GM12878 (cell line): Measurements from ENCODE around the gene PDE10A. TPM values are rescaled to one million over a fixed set of nuclear protein-coding genes. Genes with fewer than 3 reads are reported as not detected.
A peak's percentile ranks its signal among the peaks of the same experiment; 100 is the strongest.
"Not testable (repeated sequence)": the region's sequence is repeated elsewhere in the genome, so short reads cannot be mapped to it uniquely, and the experiment has no call there.

Experiments used
- ATAC-seq: fragments of 200-7000 bp; cut with Tn5 transposase; 3 replicates; pipeline ENCODE4 v1.9.1; 2020; ENCODE audit warnings: mild to moderate bottlenecking, moderate library complexity
- BruUV-seq: library from RNA; stranded (reverse); fragments of 400-500 nt; replicated peaks from 2 replicates; lab custom pipeline; 2021; lab: Mats Ljungman, UMichigan
- CTCF ChIA-PET: fragments of 300-600 bp; sonication (Branson Sonifier 250); formaldehyde crosslinking; extraction: SDS; loops from one replicate; lab custom pipeline; 2021; ENCODE audit warnings: inconsistent platforms; lab: Yijun Ruan, JAX
- POLR2A ChIA-PET: fragments of 350-600 bp; formaldehyde crosslinking; extraction: SDS; loops from one replicate; lab custom pipeline; 2021; ENCODE audit warnings: inconsistent platforms; lab: Charles Lee
- RAD21 ChIA-PET: fragments of 300-600 bp; sonication (Branson Sonifier 250); formaldehyde crosslinking; loops from one replicate; lab custom pipeline; 2023; ENCODE audit warnings: antibody characterized with exemption; ENCODE audit not compliant: unreplicated experiment; lab: Charles Lee
- SMC1A ChIA-PET: fragments of 300-600 bp; sonication (Branson Sonifier 250); formaldehyde crosslinking; loops from one replicate; lab custom pipeline; 2023; ENCODE audit not compliant: unreplicated experiment, uncharacterized antibody; lab: Charles Lee
- DNase-seq: peaks from one replicate; pipeline ENCODE4 v3.0.0-alpha.2; 2011; ENCODE audit warnings: low read depth, low spot score
- FAIRE-seq: peaks from 3 replicates; lab custom pipeline; 2011; peaks lifted over from hg19 to GRCh38; lab: Jason Lieb, UNC
- H2AFZ ChIP-seq: 2 replicates; pipeline ENCODE4 v1.6.0; 2011; ENCODE audit warnings: low read depth, low read length, control low read depth; ENCODE audit not compliant: control insufficient read depth
- H3K27ac ChIP-seq: 2 replicates; pipeline ENCODE4 v1.5.1; 2011; ENCODE audit warnings: control low read depth; ENCODE audit not compliant: control insufficient read depth, insufficient read depth
- H3K27me3 ChIP-seq, 2 experiments: replicated peaks in 1 of 2; 2 replicates each; pipeline versions ENCODE4 v1.6.0 to v1.6.1; 2011; ENCODE audit warnings: low read length in 1 of 2; ENCODE audit not compliant: control insufficient read depth in 2 of 2, insufficient read depth in 2 of 2
- H3K36me3 ChIP-seq, 2 experiments: 2 replicates each; pipeline ENCODE4 v1.5.1; 2011; ENCODE audit warnings: low read length in 1 of 2; ENCODE audit not compliant: control insufficient read depth in 2 of 2, insufficient read depth in 2 of 2
- H3K4me1 ChIP-seq: 2 replicates; pipeline ENCODE4 v1.6.1; 2011; ENCODE audit warnings: mild to moderate bottlenecking, low read length, moderate library complexity, mixed read lengths; ENCODE audit not compliant: control insufficient read depth, insufficient read depth
- H3K4me2 ChIP-seq: 2 replicates; pipeline ENCODE4 v1.6.0; 2011; ENCODE audit warnings: control low read depth; ENCODE audit not compliant: control insufficient read depth, insufficient read depth
- H3K4me3 ChIP-seq: fragments of 200-600 bp; sonication (generic); 2 replicates; pipeline ENCODE4 v1.5.1; 2016
- H3K79me2 ChIP-seq: 2 replicates; pipeline ENCODE4 v1.6.0; 2011; ENCODE audit warnings: low read length; ENCODE audit not compliant: control insufficient read depth, insufficient read depth
- H3K9ac ChIP-seq: 2 replicates; pipeline ENCODE4 v1.8.0; 2011; ENCODE audit warnings: low read length, control low read depth, mixed read lengths; ENCODE audit not compliant: control insufficient read depth, insufficient read depth
- H3K9me3 ChIP-seq: replicated peaks from 3 replicates; pipeline ENCODE4 v1.5.1; 2011; ENCODE audit warnings: mild to moderate bottlenecking, low read length; ENCODE audit not compliant: control insufficient read depth, insufficient read depth
- H4K20me1 ChIP-seq: 2 replicates; pipeline ENCODE4 v1.6.0; 2011; ENCODE audit not compliant: control insufficient read depth, insufficient read depth
- DPF2 ChIP-seq: fragments of 450-650 bp; IDR thresholded peaks from 2 replicates; pipeline ENCODE4 v1.6.1; 2017; ENCODE audit warnings: mild to moderate bottlenecking
- NFIC ChIP-seq: IDR thresholded peaks from 2 replicates; pipeline ENCODE4 v1.6.1; 2012; ENCODE audit warnings: low read depth, mild to moderate bottlenecking, inconsistent platforms, low read length, moderate library complexity
- WGBS: methylation state at CpG from one replicate; pipeline ENCODE4 v1.1.6; 2016; ENCODE audit warnings: low lambda C conversion rate; ENCODE audit not compliant: insufficient replicate concordance, insufficient coverage; ENCODE audit errors: missing lambda C conversion rate; 5-methylcytosine and 5-hydroxymethylcytosine counted together
- in situ Hi-C: fragments of 300-500 bp; cut with MboI; formaldehyde crosslinking; loops from 9 replicates; pipeline ENCODE4 v1.14.3; 2018; ENCODE audit warnings: mixed read lengths
- intact Hi-C: fragments of 100-400 bp; cut with micrococcal nuclease; formaldehyde crosslinking; loops from one replicate; pipeline ENCODE4 v1.14.2; 2022; ENCODE audit not compliant: unreplicated experiment
- polyA plus RNA-seq, 11 experiments: library from polyadenylated mRNA; depleted of rRNA in 4 of 11; unstranded in 6 of 11; stranded (reverse) in 5 of 11; fragments of >200 nt; fragmentation: Nextera tagmentation in 4 of 11; fragmentation: Illumina TruSeq in 1 of 11; extraction: Ambion mirVana in 4 of 11; extraction: Trizol in 1 of 11; gene quantifications; 1 replicate in 1 of 11; 2 replicates in 10 of 11; pipeline versions ENCODE4 v1.2.1 to v1.2.3, GENCODE V29; 2011 to 2016; ENCODE audit warnings: inconsistent platforms in 2 of 11, missing spikeins in 2 of 11, low read depth in 1 of 11
- total RNA-seq, 4 experiments: library from RNA; depleted of rRNA in 3 of 4; stranded (reverse); fragments of >200 nt in 3 of 4; fragmentation: Illumina TruSeq in 1 of 4; extraction: Trizol in 1 of 4; gene quantifications; 2 replicates each; pipeline versions ENCODE4 v1.2.1 to v1.2.3, GENCODE V29; 2013 to 2021

Gene PDE10A
- total and polyA plus RNA-seq, 10 of the 15 experiments (the other 5 are each of a cell fraction or from before 2014, with no cell fraction given): under 0.01 to 1.3 (median 0.03) TPM; not detected in 2

- H4K20me1 ChIP-seq, H3K36me3 ChIP-seq, CTCF ChIA-PET, H3K4me3 ChIP-seq, H3K79me2 ChIP-seq, H3K4me2 ChIP-seq, in situ Hi-C loops, H3K9ac ChIP-seq, H2AFZ ChIP-seq, ATAC-seq, H3K27me3 ChIP-seq, DNase-seq, H3K4me1 ChIP-seq, BruUV-seq, POLR2A ChIA-PET, intact Hi-C loops, SMC1A ChIA-PET, H3K27ac ChIP-seq, H3K9me3 ChIP-seq, RAD21 ChIA-PET, FAIRE-seq: not testable (repeated sequence)
- 58% methylated on average over 3 of the region's 3 CpGs for WGBS
Observed at GRCh38 chr6:165554644-165555043, 108.4 kb downstream of the PDE10A start.

GRCh38 chr6:165552248-165552736 lies 110.7 kb downstream of the PDE10A start:
- Histone ChIP-seq H3K27ac (no peak overlapping the region), H2AFZ (no peak overlapping the region), H3K4me2 (no peak overlapping the region), H3K27me3 (no peaks in the 10 kb centered on the region), H3K9ac (no peak overlapping the region), H3K4me1 (no peaks in the 10 kb centered on the region), H3K9me3 (no peaks in the 10 kb centered on the region), H3K36me3 (no peaks in the 10 kb centered on the region), H3K79me2 (no peaks in the 10 kb centered on the region), H3K4me3 (no peak overlapping the region), H4K20me1 (no peaks in the 10 kb centered on the region)
- in situ Hi-C loops (no loop called here), intact Hi-C loops (no loop called here)
- 22% methylated on average over 5 of the region's 5 CpGs for WGBS
- no peak for DNase-seq
- FAIRE-seq: no peak
- BruUV-seq: no TSS peak
- RAD21 ChIA-PET: no interaction called here
- TF ChIP-seq NFIC (no peak), DPF2 (no peak)
- SMC1A ChIA-PET: no interaction called here
- POLR2A ChIA-PET: no interaction called here
- CTCF ChIA-PET: no interaction called here
- ATAC-seq: peak; percentile 16; the same call in 1 of the 3 replicates
